Breast epithelium (tissue), 3 donors: Measurements from ENCODE around the gene AHNAK2.

Experiments
- POLR2A ChIP-seq: fragments of 450-650 bp; IDR thresholded peaks from one replicate; pipeline ENCODE4 v1.6.1; 2016; ENCODE audit warnings: antibody characterized with exemption, mild to moderate bottlenecking, moderate library complexity
- TF ChIP-seq, protein P1 (sequence below), 3 donors: fragments of 450-650 bp; IDR thresholded peaks; one replicate each; pipeline ENCODE4 v1.5.1; 2016 to 2017; ENCODE audit warnings: antibody characterized with exemption in 3 of 3, mild to moderate bottlenecking in 3 of 3, moderate library complexity in 3 of 3

- TF ChIP-seq, protein P1, sequence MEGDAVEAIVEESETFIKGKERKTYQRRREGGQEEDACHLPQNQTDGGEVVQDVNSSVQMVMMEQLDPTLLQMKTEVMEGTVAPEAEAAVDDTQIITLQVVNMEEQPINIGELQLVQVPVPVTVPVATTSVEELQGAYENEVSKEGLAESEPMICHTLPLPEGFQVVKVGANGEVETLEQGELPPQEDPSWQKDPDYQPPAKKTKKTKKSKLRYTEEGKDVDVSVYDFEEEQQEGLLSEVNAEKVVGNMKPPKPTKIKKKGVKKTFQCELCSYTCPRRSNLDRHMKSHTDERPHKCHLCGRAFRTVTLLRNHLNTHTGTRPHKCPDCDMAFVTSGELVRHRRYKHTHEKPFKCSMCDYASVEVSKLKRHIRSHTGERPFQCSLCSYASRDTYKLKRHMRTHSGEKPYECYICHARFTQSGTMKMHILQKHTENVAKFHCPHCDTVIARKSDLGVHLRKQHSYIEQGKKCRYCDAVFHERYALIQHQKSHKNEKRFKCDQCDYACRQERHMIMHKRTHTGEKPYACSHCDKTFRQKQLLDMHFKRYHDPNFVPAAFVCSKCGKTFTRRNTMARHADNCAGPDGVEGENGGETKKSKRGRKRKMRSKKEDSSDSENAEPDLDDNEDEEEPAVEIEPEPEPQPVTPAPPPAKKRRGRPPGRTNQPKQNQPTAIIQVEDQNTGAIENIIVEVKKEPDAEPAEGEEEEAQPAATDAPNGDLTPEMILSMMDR (IDR thresholded peaks at IDR 0.05), result no peak
- no peak for TF ChIP-seq POLR2A
Observed at GRCh38 chr14:104996483-104996882, 18.3 kb upstream of the AHNAK2 start.
